ENCODE measurements around the gene TP73. TPM values are rescaled to one million over a fixed set of nuclear protein-coding genes. Genes with fewer than 3 reads are reported as not detected.

Gene TP73
- total RNA-seq, 1 experiment from 2014 or later, result 11.9 TPM

- CTCF ChIA-PET, result no interaction called here
- Histone ChIP-seq H3K4me1 (no peaks in the 10 kb centered on the region), H3K9me3 (no peaks in the 10 kb centered on the region), H3K4me3 (ENCODE audit: low read depth, low read length) (no peak overlapping the region), H3K27me3 (replicated peaks; ENCODE audit: control insufficient read depth, insufficient read depth, low read length) (no peaks in the 10 kb centered on the region), H3K36me3 (ENCODE audit: control insufficient read depth, insufficient read depth, low read length) (no peaks in the 10 kb centered on the region; the same call in 1 of the 2 replicates)
- Mint-ChIP-seq H3K27me3 (ENCODE audit: insufficient read depth, unreplicated experiment) (no peaks in the 10 kb centered on the region), H3K9me3 (ENCODE audit: unreplicated experiment) (no peaks in the 10 kb centered on the region), H3K36me3 (ENCODE audit: insufficient read depth, unreplicated experiment) (peaks cover 6% of the 10 kb centered on the region), H3K4me1 (ENCODE audit: low read depth, unreplicated experiment) (no peaks in the 10 kb centered on the region), H3K27ac (ENCODE audit: unreplicated experiment) (no peak overlapping the region), H3K4me3 (ENCODE audit: unreplicated experiment) (no peak overlapping the region)
- POLR2A ChIA-PET, result no interaction called here
- intact Hi-C loops (cut with micrococcal nuclease; ENCODE audit: unreplicated experiment), result no loop called here
- no peak for DNase-seq
- no TSS peak for BruUV-seq (replicated peaks)
- TF ChIP-seq, protein P1, sequence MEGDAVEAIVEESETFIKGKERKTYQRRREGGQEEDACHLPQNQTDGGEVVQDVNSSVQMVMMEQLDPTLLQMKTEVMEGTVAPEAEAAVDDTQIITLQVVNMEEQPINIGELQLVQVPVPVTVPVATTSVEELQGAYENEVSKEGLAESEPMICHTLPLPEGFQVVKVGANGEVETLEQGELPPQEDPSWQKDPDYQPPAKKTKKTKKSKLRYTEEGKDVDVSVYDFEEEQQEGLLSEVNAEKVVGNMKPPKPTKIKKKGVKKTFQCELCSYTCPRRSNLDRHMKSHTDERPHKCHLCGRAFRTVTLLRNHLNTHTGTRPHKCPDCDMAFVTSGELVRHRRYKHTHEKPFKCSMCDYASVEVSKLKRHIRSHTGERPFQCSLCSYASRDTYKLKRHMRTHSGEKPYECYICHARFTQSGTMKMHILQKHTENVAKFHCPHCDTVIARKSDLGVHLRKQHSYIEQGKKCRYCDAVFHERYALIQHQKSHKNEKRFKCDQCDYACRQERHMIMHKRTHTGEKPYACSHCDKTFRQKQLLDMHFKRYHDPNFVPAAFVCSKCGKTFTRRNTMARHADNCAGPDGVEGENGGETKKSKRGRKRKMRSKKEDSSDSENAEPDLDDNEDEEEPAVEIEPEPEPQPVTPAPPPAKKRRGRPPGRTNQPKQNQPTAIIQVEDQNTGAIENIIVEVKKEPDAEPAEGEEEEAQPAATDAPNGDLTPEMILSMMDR (IDR thresholded peaks at IDR 0.05; ENCODE audit: insufficient read depth in 1 of 2, low read depth in 1 of 2, low read length in 1 of 2, severe bottlenecking in 1 of 2, unreplicated experiment in 1 of 2), result no peak
These were observed 18.1 kb upstream of the TP73 start for GRCh38 chr1:3634059-3634800.

GRCh38 chr1:3636080-3636479, 16.2 kb upstream of the TP73 start:
- Histone ChIP-seq H3K27me3 (replicated peaks; ENCODE audit: control insufficient read depth, insufficient read depth, low read length) (no peaks in the 10 kb centered on the region), H3K4me3 (ENCODE audit: low read depth, low read length) (no peak overlapping the region), H3K36me3 (ENCODE audit: control insufficient read depth, insufficient read depth, low read length) (no peaks in the 10 kb centered on the region), H3K9me3 (no peaks in the 10 kb centered on the region), H3K4me1 (no peaks in the 10 kb centered on the region)
- DNase-seq, result no peak
- ChIA-PET CTCF (no interaction called here), POLR2A (no interaction called here)
- no TSS peak for BruUV-seq (replicated peaks)
- H3K27ac Mint-ChIP-seq (ENCODE audit: unreplicated experiment), result no peak overlapping the region
- TF ChIP-seq, protein P1 (IDR thresholded peaks at IDR 0.05; ENCODE audit: insufficient read depth in 1 of 2, low read depth in 1 of 2, low read length in 1 of 2, severe bottlenecking in 1 of 2, unreplicated experiment in 1 of 2), result no peak
- H3K36me3 Mint-ChIP-seq (ENCODE audit: insufficient read depth, unreplicated experiment), result peaks cover 6% of the 10 kb centered on the region
- no peak overlapping the region for H3K4me3 Mint-ChIP-seq (ENCODE audit: unreplicated experiment)
- H3K4me1 Mint-ChIP-seq (ENCODE audit: low read depth, unreplicated experiment), result no peaks in the 10 kb centered on the region
- intact Hi-C loops (cut with micrococcal nuclease; ENCODE audit: unreplicated experiment), result no loop called here
- H3K9me3 Mint-ChIP-seq (ENCODE audit: unreplicated experiment), result no peaks in the 10 kb centered on the region
- no peaks in the 10 kb centered on the region for H3K27me3 Mint-ChIP-seq (ENCODE audit: insufficient read depth, unreplicated experiment)

GRCh38 chr1:3636531-3636930, 15.8 kb upstream of the TP73 start:
- no peaks in the 10 kb centered on the region for H3K27me3 Mint-ChIP-seq (ENCODE audit: insufficient read depth, unreplicated experiment)
- no TSS peak for BruUV-seq (replicated peaks)
- no peaks in the 10 kb centered on the region for H3K4me1 Mint-ChIP-seq (ENCODE audit: low read depth, unreplicated experiment)
- H3K4me1 ChIP-seq, result no peaks in the 10 kb centered on the region
- no peak for DNase-seq
- H3K27me3 ChIP-seq (replicated peaks; ENCODE audit: control insufficient read depth, insufficient read depth, low read length), result no peaks in the 10 kb centered on the region
- H3K4me3 ChIP-seq (ENCODE audit: low read depth, low read length), result no peak overlapping the region
- intact Hi-C loops (cut with micrococcal nuclease; ENCODE audit: unreplicated experiment), result no loop called here
- TF ChIP-seq, protein P1 (IDR thresholded peaks at IDR 0.05; ENCODE audit: insufficient read depth in 1 of 2, low read depth in 1 of 2, low read length in 1 of 2, severe bottlenecking in 1 of 2, unreplicated experiment in 1 of 2), result no peak
- H3K9me3 ChIP-seq, result no peaks in the 10 kb centered on the region
- H3K36me3 ChIP-seq (ENCODE audit: control insufficient read depth, insufficient read depth, low read length), result no peaks in the 10 kb centered on the region
- H3K4me3 Mint-ChIP-seq (ENCODE audit: unreplicated experiment), result no peak overlapping the region
- peaks cover 6% of the 10 kb centered on the region for H3K36me3 Mint-ChIP-seq (ENCODE audit: insufficient read depth, unreplicated experiment)
- H3K9me3 Mint-ChIP-seq (ENCODE audit: unreplicated experiment), result no peaks in the 10 kb centered on the region
- H3K27ac Mint-ChIP-seq (ENCODE audit: unreplicated experiment), result no peak overlapping the region
- CTCF ChIA-PET, result no interaction called here
- POLR2A ChIA-PET, result no interaction called here
